CD4-positive, alpha-beta T cell treated with Interleukin-17A for 1 hour (primary cell): ENCODE results near the gene STX19.

Experiments
- DNase-seq: peaks from one replicate; pipeline ENCODE4 v3.0.0-alpha.2; 2020

The STX19 gene

GRCh38 chr3:94026623-94027022 is 1.8 kb downstream of the STX19 start:
- no peak for DNase-seq

DNA sequence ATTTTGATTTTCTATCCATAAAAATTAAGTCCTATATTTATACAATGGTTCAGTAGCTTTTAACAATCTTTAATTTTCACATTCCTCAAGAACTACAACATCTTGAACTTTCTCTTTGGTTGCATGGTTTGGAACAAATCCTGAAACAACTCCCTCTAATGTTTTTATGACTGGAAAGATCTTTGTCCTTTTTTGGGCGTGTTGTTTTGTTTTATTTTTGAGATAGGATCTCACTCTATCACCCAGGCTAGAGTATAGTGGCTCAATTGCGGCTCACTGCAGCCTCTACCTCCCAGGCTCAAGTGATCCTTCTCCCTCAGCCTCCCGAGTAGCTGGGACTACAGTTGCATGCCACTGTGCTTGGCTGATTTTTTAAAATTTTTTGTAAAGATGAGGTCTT is 4.0 kb downstream of the STX19 start:
- DNase-seq = no peak

DNA sequence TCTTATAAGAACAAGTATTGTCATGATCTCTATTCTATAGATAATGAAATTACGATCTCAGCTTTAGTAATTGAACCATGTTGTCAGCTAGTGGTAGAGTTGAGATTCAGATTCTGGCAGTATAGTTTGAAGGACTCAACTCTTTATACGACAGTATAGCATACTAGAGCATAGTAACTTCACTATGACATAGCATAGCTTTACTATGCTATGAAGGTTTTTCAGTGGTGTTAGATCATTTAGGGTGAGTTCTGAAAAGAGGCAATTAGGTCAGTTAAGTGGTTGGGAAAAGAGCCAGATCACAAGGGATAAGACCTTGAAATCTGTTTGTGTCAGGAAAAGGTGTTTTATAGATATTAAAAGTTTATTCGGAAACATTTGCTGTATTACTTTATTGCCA is 8.1 kb downstream of the STX19 start:
- no peak for DNase-seq

DNA sequence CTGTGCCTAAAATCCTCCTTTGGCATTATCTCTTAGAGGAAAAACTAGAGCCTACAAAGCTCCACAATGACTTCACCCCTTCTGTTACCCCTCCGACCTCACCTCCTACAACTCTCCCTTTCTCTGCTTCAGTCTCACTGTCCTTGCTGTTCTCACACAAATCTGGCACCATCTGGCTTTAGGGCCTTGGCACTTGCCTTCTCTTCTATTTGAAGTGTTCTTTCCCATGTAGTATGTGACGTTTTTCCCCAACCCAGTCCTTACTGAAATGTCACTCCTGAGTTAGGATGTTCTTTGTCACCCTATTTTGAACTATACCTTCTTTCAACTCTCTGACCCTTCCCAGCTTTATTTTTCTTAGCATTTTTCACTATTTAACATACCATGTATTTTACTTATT is 8.7 kb downstream of the STX19 start:
- no peak for DNase-seq

DNA sequence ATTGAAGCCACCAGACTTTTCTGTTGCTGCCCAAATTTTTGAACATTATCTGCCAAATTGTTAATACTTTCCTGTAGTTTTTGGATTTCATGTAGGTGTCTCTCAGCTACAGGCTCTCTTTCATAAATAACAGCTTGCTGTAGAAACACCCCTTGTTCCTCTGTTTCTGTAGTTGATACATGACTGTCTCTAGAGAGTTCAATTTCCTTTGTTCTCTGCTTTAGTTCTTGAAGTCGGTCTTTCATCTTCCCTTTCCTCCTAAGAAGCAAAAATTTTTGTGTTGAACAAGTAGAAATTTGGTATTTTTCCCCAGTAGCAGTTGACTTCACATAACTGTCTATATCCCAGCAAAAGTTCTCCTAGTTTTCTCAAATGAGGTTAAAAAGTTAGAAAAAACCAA is 13.4 kb downstream of the STX19 start:
- no peak for DNase-seq

DNA sequence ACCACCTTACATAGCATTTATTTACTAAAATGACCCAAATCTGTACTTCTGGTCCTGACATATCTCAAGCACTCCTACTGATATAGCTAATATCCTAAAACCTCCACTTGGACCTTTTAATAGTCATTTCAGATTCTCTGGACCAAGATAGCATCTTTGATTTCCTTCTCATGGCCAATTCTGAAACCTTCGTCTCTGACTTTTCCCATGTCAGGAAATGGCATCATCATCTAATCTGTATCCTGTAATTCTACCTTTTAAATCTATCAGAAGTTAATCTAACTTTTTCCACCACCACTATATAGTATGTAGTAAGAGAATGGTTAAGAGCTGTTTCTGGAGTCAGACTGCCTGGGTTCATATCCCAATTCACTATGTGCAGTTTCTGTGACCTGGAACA is 16.2 kb downstream of the STX19 start:
- DNase-seq = no peak

DNA sequence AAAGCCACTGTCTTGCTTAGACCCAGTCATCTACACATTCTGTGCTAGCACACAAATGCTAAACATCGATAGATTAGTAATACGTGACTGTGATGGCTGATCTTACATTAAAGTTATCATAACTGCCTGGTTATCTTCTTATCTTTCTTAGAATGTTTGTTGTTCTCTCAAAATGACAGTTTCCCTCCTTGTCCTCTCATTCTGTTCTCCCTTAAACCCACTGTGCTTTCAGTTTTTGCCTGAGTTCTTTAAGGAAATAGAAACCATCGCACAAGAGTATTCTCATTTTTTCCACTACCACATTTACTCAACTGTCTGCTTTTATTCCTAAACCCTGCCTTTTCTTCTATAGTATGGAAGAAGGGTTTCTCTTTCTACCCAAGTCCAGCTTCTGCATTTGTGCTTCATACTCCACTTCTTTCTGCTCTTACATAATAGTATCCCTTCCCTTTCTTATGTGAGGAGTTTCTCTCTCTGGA is 17.1 kb downstream of the STX19 start:
- no peak for DNase-seq

GRCh38 chr3:94009608-94010007 is 18.8 kb downstream of the STX19 start:
- DNase-seq = no peak

DNA sequence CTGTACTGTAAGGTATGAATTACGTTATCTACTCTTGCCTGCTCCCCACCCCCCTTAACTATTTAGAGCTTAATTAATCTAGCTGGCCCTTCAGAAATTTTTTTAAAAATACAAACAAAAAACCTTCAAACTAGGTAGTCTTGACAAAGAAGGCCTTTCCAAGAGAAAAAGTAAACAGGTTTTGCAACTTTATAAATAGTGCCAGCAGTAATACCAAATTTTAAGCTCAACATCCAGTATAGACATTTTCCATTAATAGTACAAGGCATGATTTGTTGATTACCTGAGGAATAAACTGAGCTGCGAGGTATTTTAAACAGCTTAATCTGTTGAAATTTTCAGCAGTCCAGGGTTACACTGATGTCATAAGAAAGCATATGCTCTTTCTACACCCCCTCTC is 20.1 kb downstream of the STX19 start:
- no peak for DNase-seq

- DNase-seq = peak; percentile 70
Observed at GRCh38 chr3:94004301-94004910, 24.0 kb downstream of the STX19 start.

- no peak for DNase-seq
Observed at GRCh38 chr3:94001827-94002495, 26.4 kb downstream of the STX19 start.

- no peak for DNase-seq
Observed at GRCh38 chr3:94001191-94001590, 27.2 kb downstream of the STX19 start.

GRCh38 chr3:93994056-93994455 is 34.3 kb downstream of the STX19 start:
- no peak for DNase-seq

DNA sequence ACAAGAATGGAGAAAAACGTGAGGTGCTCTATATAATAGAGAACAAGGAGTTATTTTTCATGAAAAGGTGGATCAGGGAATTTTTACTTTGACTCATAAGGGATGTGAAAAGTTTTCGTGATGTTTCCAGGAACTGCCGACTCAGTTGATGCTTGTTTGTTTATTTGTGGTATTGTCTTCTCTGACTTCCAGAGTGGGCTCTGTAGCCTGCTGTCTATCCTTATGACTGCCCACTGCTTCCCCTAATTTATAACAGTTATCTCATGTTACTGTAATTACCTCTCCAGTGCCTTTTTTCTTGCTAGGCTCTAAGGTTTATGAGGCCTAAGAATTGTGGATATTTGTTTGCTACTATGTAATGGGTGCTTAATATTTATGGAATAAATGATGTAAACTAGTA is 36.2 kb downstream of the STX19 start:
- no peak for DNase-seq

GRCh38 chr3:93991631-93992030 is 36.8 kb downstream of the STX19 start:
- DNase-seq = no peak

GRCh38 chr3:93989241-93989640 is 39.2 kb downstream of the STX19 start:
- no peak for DNase-seq

- DNase-seq = no peak
Observed at GRCh38 chr3:93988764-93989163, 39.6 kb downstream of the STX19 start.

GRCh38 chr3:93988283-93988682 is 40.1 kb downstream of the STX19 start:
- DNase-seq = no peak

- DNase-seq = no peak
Observed at GRCh38 chr3:93984618-93985017, 43.8 kb downstream of the STX19 start.

GRCh38 chr3:93983408-93983807 is 45.0 kb downstream of the STX19 start:
- no peak for DNase-seq

- DNase-seq = no peak
Observed at GRCh38 chr3:93981649-93982048, 46.7 kb downstream of the STX19 start.

GRCh38 chr3:93979850-93980676 is 48.3 kb downstream of the STX19 start, which contains the start of gene ARL13B:
ARL13B (plus strand) TSS chr3:93980155; CDS start chr3:93980424, 269 bp downstream.
- peak; percentile 97 for DNase-seq
